ENCODE measurements around the gene SCAMP1. TPM values are rescaled to one million over a fixed set of nuclear protein-coding genes. Genes with fewer than 3 reads are reported as not detected.

Gene SCAMP1
- total RNA-seq, 4 donors from 2014 or later, result 22.5 to 30.8 (median 28.3) TPM

DNA sequence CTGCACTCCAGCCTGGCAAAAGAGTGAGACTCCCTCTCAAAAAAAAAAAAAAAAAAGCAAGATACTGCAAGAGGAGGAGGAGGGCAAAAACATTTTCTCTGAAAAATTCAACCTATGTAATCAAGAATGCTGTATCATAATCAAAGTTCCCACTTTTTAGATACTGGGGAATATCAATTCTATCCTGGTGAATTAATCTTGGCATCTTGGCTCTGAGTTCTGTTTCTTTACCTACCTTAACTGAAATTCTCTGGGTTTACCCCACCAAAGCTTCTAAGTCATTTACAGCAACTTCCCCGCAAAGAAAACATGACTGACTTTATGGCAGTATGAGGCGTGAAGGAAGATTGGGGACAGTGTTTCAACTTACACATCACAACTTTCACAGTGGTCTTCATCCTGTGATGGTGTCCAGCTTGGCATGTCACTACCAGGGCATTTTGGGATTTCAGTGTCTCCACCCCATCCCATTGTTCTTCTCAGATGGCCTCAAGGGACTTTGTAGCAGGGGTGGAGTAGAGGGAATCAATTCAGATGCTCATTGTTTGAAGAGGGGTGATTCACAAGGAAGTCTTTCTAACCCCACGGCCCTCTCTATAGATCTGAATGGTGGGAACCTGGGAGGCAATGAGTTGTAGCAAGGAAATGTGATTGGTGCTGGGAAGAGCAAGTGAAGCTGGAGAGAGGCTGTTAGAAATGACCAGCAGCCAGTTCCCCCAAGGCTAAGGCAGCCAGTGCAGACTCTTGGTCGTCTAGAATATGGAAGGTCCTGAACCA, 130.5 kb downstream of the SCAMP1 start:
- Histone ChIP-seq H3K4me1 (peaks cover 0 to 42% (median 9%) of the 10 kb centered on the region in 4 donors), H3K9me3 (no peaks in the 10 kb centered on the region), H3K36me3 (peaks cover 0 to 42% (median 0%) of the 10 kb centered on the region in 3 donors), H3K27ac (peak overlapping the region in 1 of 4 donors; percentile 29), H3K4me3 (no peak overlapping the region), H3K27me3 (no peaks in the 10 kb centered on the region)
- no peak for DNase-seq (ENCODE audit: low spot score in 2 of 2)
- WGBS, 2 donors, result 72 to 74% methylated on average over 4 of the region's 4 CpGs
- TF ChIP-seq CTCF (IDR thresholded peaks at IDR 0.05), result no peak
- TF ChIP-seq EP300 (IDR thresholded peaks at IDR 0.05), result no peak
- TF ChIP-seq POLR2A (IDR thresholded peaks at IDR 0.05), result no peak

GRCh38 chr5:78492224-78492623, 131.8 kb downstream of the SCAMP1 start:
- 92 to 95% methylated on average over 2 of the region's 2 CpGs for WGBS, 2 donors
- H3K9me3 ChIP-seq, result no peaks in the 10 kb centered on the region
- no peak for DNase-seq (ENCODE audit: low spot score in 2 of 2)
- H3K4me3 ChIP-seq, result no peak overlapping the region
- peaks cover 0 to 39% (median 0%) of the 10 kb centered on the region in 3 donors for H3K36me3 ChIP-seq
- peaks cover 0 to 42% (median 7%) of the 10 kb centered on the region in 4 donors for H3K4me1 ChIP-seq
- TF ChIP-seq CTCF (IDR thresholded peaks at IDR 0.05), result no peak
- no peak for TF ChIP-seq POLR2A (IDR thresholded peaks at IDR 0.05)
- no peak for TF ChIP-seq EP300 (IDR thresholded peaks at IDR 0.05)
- no peak overlapping the region for H3K27ac ChIP-seq
- no peaks in the 10 kb centered on the region for H3K27me3 ChIP-seq

DNA sequence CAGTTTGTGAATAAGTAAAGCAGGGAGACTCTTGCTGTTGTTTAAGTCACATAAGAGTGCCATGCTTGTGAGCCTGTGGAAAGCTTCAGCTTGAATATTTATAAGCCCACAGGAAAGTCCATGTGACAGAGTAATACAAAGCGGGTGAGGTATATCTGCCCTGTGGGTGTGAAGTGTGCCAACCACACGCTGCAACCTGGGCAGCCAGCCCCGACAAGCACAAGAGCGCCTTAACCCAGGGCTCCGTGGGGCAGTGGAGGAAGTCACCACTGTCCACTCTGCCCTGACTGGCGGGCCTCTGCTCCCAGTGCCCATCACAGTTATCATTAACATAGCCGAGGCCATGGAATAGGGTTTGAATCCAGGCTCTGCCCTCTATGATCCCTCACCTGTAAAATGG, 132.2 kb downstream of the SCAMP1 start:
- 86 to 91% methylated on average over 6 of the region's 7 CpGs for WGBS, 2 donors
- H3K9me3 ChIP-seq, result no peaks in the 10 kb centered on the region
- peaks cover 0 to 42% (median 9%) of the 10 kb centered on the region in 4 donors for H3K4me1 ChIP-seq
- no peak for DNase-seq (ENCODE audit: low spot score in 2 of 2)
- no peak for TF ChIP-seq CTCF (IDR thresholded peaks at IDR 0.05)
- TF ChIP-seq EP300 (IDR thresholded peaks at IDR 0.05), result no peak
- TF ChIP-seq POLR2A (IDR thresholded peaks at IDR 0.05), result no peak
- peaks cover 0 to 35% (median 0%) of the 10 kb centered on the region in 3 donors for H3K36me3 ChIP-seq
- no peak overlapping the region for H3K27ac ChIP-seq
- no peak overlapping the region for H3K4me3 ChIP-seq
- no peaks in the 10 kb centered on the region for H3K27me3 ChIP-seq

DNA sequence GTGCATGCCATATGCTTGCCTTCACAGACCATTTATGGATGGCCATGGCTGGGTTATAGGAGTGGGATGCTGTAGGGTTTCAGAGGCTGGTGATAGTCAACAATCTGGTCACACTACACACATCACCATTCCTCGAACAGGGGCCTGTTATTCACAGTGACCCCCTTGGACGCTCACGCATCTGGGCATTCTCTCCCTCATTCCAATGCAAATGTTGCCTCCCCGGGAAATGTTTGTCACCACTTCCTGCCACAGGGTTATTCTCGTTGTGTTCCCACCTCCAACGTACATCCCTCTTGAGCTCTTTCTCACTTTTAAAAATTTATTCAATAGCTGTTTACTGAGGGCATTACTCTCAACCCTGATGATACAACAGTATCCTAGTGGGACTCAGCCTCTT, 135.4 kb downstream of the SCAMP1 start:
- Histone ChIP-seq H3K27ac (peak overlapping the region in 2 of 4 donors; percentile 30 to 42), H3K4me3 (no peak overlapping the region)
- TF ChIP-seq CTCF (IDR thresholded peaks at IDR 0.05) (no peak), POLR2A (IDR thresholded peaks at IDR 0.05) (no peak), EP300 (IDR thresholded peaks at IDR 0.05) (no peak)

GRCh38 chr5:78496373-78496772, 136.0 kb downstream of the SCAMP1 start:
- TF ChIP-seq POLR2A (IDR thresholded peaks at IDR 0.05), result no peak
- TF ChIP-seq CTCF (IDR thresholded peaks at IDR 0.05), result no peak
- TF ChIP-seq EP300 (IDR thresholded peaks at IDR 0.05), result no peak
- H3K27ac ChIP-seq, result peak overlapping the region in 2 of 4 donors; percentile 30 to 42
- no peak overlapping the region for H3K4me3 ChIP-seq
- peaks cover 0 to 7% (median 0%) of the 10 kb centered on the region in 3 donors for H3K36me3 ChIP-seq
- H3K9me3 ChIP-seq, result no peaks in the 10 kb centered on the region
- peaks cover 0 to 52% (median 17%) of the 10 kb centered on the region in 4 donors for H3K4me1 ChIP-seq
- no peaks in the 10 kb centered on the region for H3K27me3 ChIP-seq
- no peak for DNase-seq (ENCODE audit: low spot score in 2 of 2)

More for the DNA sequence above, 135.4 kb downstream of the SCAMP1 start:
- Histone ChIP-seq H3K9me3 (no peaks in the 10 kb centered on the region), H3K4me1 (peaks cover 0 to 51% (median 17%) of the 10 kb centered on the region in 4 donors), H3K27me3 (no peaks in the 10 kb centered on the region), H3K36me3 (peaks cover 0 to 7% (median 0%) of the 10 kb centered on the region in 3 donors)
- WGBS, 2 donors, result 21 to 39% methylated on average over 6 of the region's 6 CpGs
- no peak for DNase-seq (ENCODE audit: low spot score in 2 of 2)
